Measurements from ENCODE around the gene SEMA5A. TPM values are rescaled to one million over a fixed set of nuclear protein-coding genes. Genes with fewer than 3 reads are reported as not detected.

The SEMA5A gene
- total and polyA plus RNA-seq, 2 of the 8 experiments (the other 6 are each of a cell fraction or from before 2014, with no cell fraction given): 5.3 to 8.9 TPM

DNA sequence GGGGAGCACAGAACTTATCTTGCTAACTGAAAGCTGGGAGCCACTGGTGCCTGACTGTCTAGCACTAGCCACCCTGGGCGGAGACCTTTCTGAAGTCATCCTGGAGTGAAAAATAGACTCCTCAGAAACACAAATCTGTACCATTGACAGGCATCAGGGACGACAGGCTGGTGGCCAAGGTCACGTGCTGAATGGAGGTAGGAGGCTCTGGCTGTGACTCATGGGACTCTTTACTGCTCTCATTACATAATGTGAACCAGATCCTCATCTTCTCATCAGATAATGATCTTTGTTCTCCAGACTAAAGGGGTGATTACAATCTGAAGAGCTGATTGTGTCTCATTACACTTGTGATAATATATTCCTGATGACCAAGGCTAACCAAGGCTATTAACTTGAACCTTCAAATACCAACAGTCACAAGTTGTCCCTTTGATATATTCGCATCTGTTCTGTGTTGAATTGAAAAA lies 91.8 kb downstream of the SEMA5A start:
- Histone ChIP-seq H3K79me1 (ENCODE audit: low read depth, low read length) (no peaks in the 10 kb centered on the region), H3K56ac (replicated peaks; ENCODE audit: insufficient read length, low read depth, low read length) (no peak overlapping the region), H3K23ac (ENCODE audit: insufficient read length) (no peak overlapping the region), H3K79me2 (ENCODE audit: control insufficient read depth in 1 of 2, insufficient read depth in 2 of 2, low read length in 2 of 2) (no peaks in the 10 kb centered on the region), H3K4ac (replicated peaks; ENCODE audit: insufficient read length, low read depth, low read length) (no peak overlapping the region), H3K14ac (ENCODE audit: insufficient read length) (no peak overlapping the region), H3K9me3 (ENCODE audit: insufficient read depth in 2 of 2, low read depth in 1 of 2, low read length in 1 of 2) (peaks cover 0 to under 1% of the 10 kb centered on the region in 2 experiments; a peak in 1 of 4 replicates), H2BK20ac (ENCODE audit: low read length) (no peak overlapping the region), H4K5ac (ENCODE audit: insufficient read length, low read depth, low read length) (no peak overlapping the region), H2BK5ac (ENCODE audit: low read depth, low read length) (no peak overlapping the region), H2AK5ac (ENCODE audit: low read depth, low read length) (no peak overlapping the region), H3K27me3 (replicated peaks in 1 of 4; ENCODE audit: control insufficient read depth in 3 of 4, extremely low read depth in 1 of 4, insufficient read depth in 3 of 4, low read length in 3 of 4) (no peaks in the 10 kb centered on the region), H2BK12ac (ENCODE audit: low read depth, low read length) (no peak overlapping the region), H4K8ac (ENCODE audit: extremely low read depth, insufficient read depth, low read length) (no peak overlapping the region), H3K23me2 (ENCODE audit: low read depth, low read length) (no peaks in the 10 kb centered on the region), H3K4me2 (ENCODE audit: insufficient read depth in 1 of 2, low read depth in 2 of 2, low read length in 2 of 2) (no peak overlapping the region), H3K4me3 (ENCODE audit: extremely low read depth in 1 of 4, insufficient read depth in 2 of 4, low read depth in 3 of 4, low read length in 4 of 4) (no peak overlapping the region), H3K4me1 (replicated peaks in 1 of 4; ENCODE audit: control insufficient read depth in 3 of 4, insufficient read depth in 4 of 4, low read length in 3 of 4) (peaks cover 0 to 14% (median 5%) of the 10 kb centered on the region in 4 experiments; a peak in 4 of 7 replicates), H3K9ac (replicated peaks in 1 of 4; ENCODE audit: extremely low read depth in 1 of 4, low read depth in 3 of 4, low read length in 3 of 4) (no peak overlapping the region), H4K91ac (replicated peaks; ENCODE audit: insufficient read length, low read length) (no peak overlapping the region), H3K36me3 (ENCODE audit: control insufficient read depth in 2 of 4, insufficient read depth in 4 of 4, low read length in 3 of 4) (no peaks in the 10 kb centered on the region), H3K18ac (ENCODE audit: extremely low read depth, low read length) (no peak overlapping the region), H2BK120ac (replicated peaks; ENCODE audit: low read depth, low read length) (no peak overlapping the region), H2BK15ac (ENCODE audit: low read length) (no peak overlapping the region), H3K27ac (ENCODE audit: low read depth, low read length) (no peak overlapping the region), H2AFZ (ENCODE audit: low read length) (no peak overlapping the region), H4K20me1 (replicated peaks in 1 of 2; ENCODE audit: control insufficient read depth in 1 of 2, insufficient read depth in 2 of 2, low read length in 2 of 2) (no peaks in the 10 kb centered on the region)
- 92% methylated on average over 4 of the region's 4 CpGs; no CpG with 5 or more reads in 1 of the 2 experiments for WGBS, 2 experiments (ENCODE audit: extremely low coverage in 1 of 2, insufficient coverage in 1 of 2, insufficient read length in 1 of 2, insufficient replicate concordance in 2 of 2, low coverage in 1 of 2, low lambda C conversion rate in 2 of 2, missing lambda C conversion rate in 1 of 2)
- no peak for DNase-seq (ENCODE audit: low read depth in 1 of 2, low spot score in 2 of 2)
- ChIA-PET CTCF (ENCODE audit: partially characterized antibody) (no interaction called here), POLR2A (ENCODE audit: partially characterized antibody) (no interaction called here)
- no peak for FAIRE-seq
- TF ChIP-seq SUZ12 (IDR thresholded peaks at IDR 0.05; ENCODE audit: low read length) (no peak), NANOG (IDR thresholded peaks at IDR 0.05; ENCODE audit: insufficient read depth, low read depth, low read length, poor library complexity, severe bottlenecking) (no peak), SIRT6 (IDR thresholded peaks at IDR 0.05; ENCODE audit: low read length) (no peak), TEAD4 (IDR thresholded peaks at IDR 0.05; ENCODE audit: low read depth, low read length) (no peak), CHD2 (IDR thresholded peaks at IDR 0.05; ENCODE audit: low read length) (no peak), BRCA1 (IDR thresholded peaks at IDR 0.05; ENCODE audit: low read depth, low read length) (no peak), CHD1 (IDR thresholded peaks at IDR 0.05; ENCODE audit: low read depth, low read length) (no peak), BACH1 (IDR thresholded peaks at IDR 0.05; ENCODE audit: low read length) (no peak), SIX5 (IDR thresholded peaks at IDR 0.05; ENCODE audit: low read depth, low read length) (no peak), JUN (IDR thresholded peaks at IDR 0.05; ENCODE audit: low read depth, low read length) (no peak), RXRA (IDR thresholded peaks at IDR 0.05; ENCODE audit: insufficient read depth, low read depth, low read length) (no peak), POLR2AphosphoS5 (IDR thresholded peaks at IDR 0.05; ENCODE audit: low read depth, low read length) (no peak)
- TF ChIP-seq, protein P1, sequence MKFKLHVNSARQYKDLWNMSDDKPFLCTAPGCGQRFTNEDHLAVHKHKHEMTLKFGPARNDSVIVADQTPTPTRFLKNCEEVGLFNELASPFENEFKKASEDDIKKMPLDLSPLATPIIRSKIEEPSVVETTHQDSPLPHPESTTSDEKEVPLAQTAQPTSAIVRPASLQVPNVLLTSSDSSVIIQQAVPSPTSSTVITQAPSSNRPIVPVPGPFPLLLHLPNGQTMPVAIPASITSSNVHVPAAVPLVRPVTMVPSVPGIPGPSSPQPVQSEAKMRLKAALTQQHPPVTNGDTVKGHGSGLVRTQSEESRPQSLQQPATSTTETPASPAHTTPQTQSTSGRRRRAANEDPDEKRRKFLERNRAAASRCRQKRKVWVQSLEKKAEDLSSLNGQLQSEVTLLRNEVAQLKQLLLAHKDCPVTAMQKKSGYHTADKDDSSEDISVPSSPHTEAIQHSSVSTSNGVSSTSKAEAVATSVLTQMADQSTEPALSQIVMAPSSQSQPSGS (IDR thresholded peaks at IDR 0.05; ENCODE audit: low read length): no peak
- TF ChIP-seq, protein P2, sequence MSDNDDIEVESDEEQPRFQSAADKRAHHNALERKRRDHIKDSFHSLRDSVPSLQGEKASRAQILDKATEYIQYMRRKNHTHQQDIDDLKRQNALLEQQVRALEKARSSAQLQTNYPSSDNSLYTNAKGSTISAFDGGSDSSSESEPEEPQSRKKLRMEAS (IDR thresholded peaks at IDR 0.05): no peak

Data from H1 (cell line).